Stomach (tissue), 4 donors: Measurements from ENCODE around the gene VWF.

Experiments
- EP300 ChIP-seq: sonication (generic); formaldehyde crosslinking; IDR thresholded peaks from one replicate; pipeline ENCODE4 v1.6.1; 2017; ENCODE audit warnings: antibody characterized with exemption
- TF ChIP-seq, protein P1 (sequence below), 7 experiments: fragments of 450-650 bp in 4 of 7; fragments of 200-600 bp in 3 of 7; sonication (generic) in 3 of 7; IDR thresholded peaks; one replicate each; pipeline ENCODE4 v1.5.1; 2016 to 2019; ENCODE audit warnings: antibody characterized with exemption in 7 of 7, control low read depth in 2 of 7, mild to moderate bottlenecking in 1 of 7

DNA sequence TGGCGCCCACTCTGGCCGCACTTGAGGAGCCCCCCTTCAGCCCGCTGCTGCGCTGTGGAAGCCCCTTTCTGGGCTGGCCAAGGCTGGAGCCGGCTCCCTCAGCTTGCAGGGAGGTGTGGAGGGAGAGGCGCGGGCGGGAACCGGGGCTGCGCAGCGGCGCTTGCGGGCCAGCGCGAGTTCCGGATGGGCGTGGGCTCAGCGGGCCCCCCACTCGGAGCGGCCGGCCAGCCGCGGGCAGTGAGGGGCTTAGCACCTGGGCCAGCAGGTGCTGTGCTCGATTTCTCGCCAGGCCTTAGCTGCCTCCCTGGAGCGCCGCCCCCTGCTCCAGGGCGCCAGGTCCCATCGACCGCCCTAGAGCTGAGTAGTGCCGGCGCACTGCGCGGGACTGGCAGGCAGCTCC lies 8.0 kb upstream of the VWF start:
- TF ChIP-seq, protein P1, sequence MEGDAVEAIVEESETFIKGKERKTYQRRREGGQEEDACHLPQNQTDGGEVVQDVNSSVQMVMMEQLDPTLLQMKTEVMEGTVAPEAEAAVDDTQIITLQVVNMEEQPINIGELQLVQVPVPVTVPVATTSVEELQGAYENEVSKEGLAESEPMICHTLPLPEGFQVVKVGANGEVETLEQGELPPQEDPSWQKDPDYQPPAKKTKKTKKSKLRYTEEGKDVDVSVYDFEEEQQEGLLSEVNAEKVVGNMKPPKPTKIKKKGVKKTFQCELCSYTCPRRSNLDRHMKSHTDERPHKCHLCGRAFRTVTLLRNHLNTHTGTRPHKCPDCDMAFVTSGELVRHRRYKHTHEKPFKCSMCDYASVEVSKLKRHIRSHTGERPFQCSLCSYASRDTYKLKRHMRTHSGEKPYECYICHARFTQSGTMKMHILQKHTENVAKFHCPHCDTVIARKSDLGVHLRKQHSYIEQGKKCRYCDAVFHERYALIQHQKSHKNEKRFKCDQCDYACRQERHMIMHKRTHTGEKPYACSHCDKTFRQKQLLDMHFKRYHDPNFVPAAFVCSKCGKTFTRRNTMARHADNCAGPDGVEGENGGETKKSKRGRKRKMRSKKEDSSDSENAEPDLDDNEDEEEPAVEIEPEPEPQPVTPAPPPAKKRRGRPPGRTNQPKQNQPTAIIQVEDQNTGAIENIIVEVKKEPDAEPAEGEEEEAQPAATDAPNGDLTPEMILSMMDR (IDR thresholded peaks at IDR 0.05) = no peak
- TF ChIP-seq EP300 = no peak
